Loucy (cell line): ENCODE measurements around the gene TNFAIP8.
"Not testable (repeated sequence)": the region's sequence is repeated elsewhere in the genome, so short reads cannot be mapped to it uniquely, and the experiment has no call there.

Source experiments
- H2AFZ ChIP-seq: fragments of 200-600 bp; sonication (generic); 2 replicates; pipeline ENCODE4 v1.6.0; 2016; ENCODE audit warnings: antibody characterized with exemption, mild to moderate bottlenecking, low read length, moderate library complexity
- H3F3A ChIP-seq: fragments of 200-600 bp; 2 replicates; pipeline ENCODE4 v1.6.0; 2016; ENCODE audit warnings: antibody characterized with exemption, low read depth, mild to moderate bottlenecking
- H3K27me3 ChIP-seq: fragments of 200-600 bp; sonication (generic); 2 replicates; pipeline ENCODE4 v1.6.1; 2014; ENCODE audit warnings: low read length, mild to moderate bottlenecking; ENCODE audit not compliant: insufficient read depth, poor library complexity, severe bottlenecking
- H3K36me3 ChIP-seq: fragments of 200-600 bp; sonication (generic); 2 replicates; pipeline ENCODE4 v1.6.1; 2016; ENCODE audit warnings: low read length; ENCODE audit not compliant: insufficient read depth
- H3K4me1 ChIP-seq: fragments of 200-600 bp; sonication (generic); 2 replicates; pipeline ENCODE4 v1.5.1; 2014; ENCODE audit warnings: low read length, mild to moderate bottlenecking; ENCODE audit not compliant: insufficient read depth, poor library complexity, severe bottlenecking
- H3K4me2 ChIP-seq: fragments of 200-600 bp; sonication (generic); 2 replicates; pipeline ENCODE4 v1.6.0; 2014; ENCODE audit warnings: antibody characterized with exemption, low read length, low read depth, mild to moderate bottlenecking; ENCODE audit not compliant: poor library complexity, severe bottlenecking
- H3K4me3 ChIP-seq: fragments of 200-600 bp; sonication (generic); 2 replicates; pipeline ENCODE4 v1.5.1; 2014; ENCODE audit warnings: low read length, mild to moderate bottlenecking, mixed read lengths; ENCODE audit not compliant: poor library complexity, severe bottlenecking
- H3K79me2 ChIP-seq: fragments of 200-600 bp; sonication (generic); 2 replicates; pipeline ENCODE4 v1.6.1; 2014; ENCODE audit warnings: low read length; ENCODE audit not compliant: insufficient read depth
- H3K9ac ChIP-seq: fragments of 200-600 bp; sonication (generic); 2 replicates; pipeline ENCODE4 v1.6.0; 2014; ENCODE audit warnings: mild to moderate bottlenecking, low read depth, low read length, moderate library complexity; ENCODE audit not compliant: poor library complexity, severe bottlenecking
- H3K9me2 ChIP-seq: fragments of 200-600 bp; sonication (generic); replicated peaks from 2 replicates; pipeline ENCODE4 v1.6.1; 2016; ENCODE audit warnings: low read depth, low read length, mixed read lengths
- H3K9me3 ChIP-seq: fragments of 200-600 bp; sonication (generic); 2 replicates; pipeline ENCODE4 v1.6.1; 2014; ENCODE audit warnings: mild to moderate bottlenecking, antibody characterized with exemption, low read length, low read depth; ENCODE audit not compliant: insufficient read depth
- H4K20me1 ChIP-seq: fragments of 200-600 bp; sonication (generic); 2 replicates; pipeline ENCODE4 v1.6.0; 2014; ENCODE audit warnings: antibody characterized with exemption, low read length, mild to moderate bottlenecking; ENCODE audit not compliant: insufficient read depth, poor library complexity, severe bottlenecking
- EZH2phosphoT487 ChIP-seq: fragments of 200-600 bp; IDR thresholded peaks from 2 replicates; pipeline ENCODE4 v1.6.1; 2018; ENCODE audit warnings: antibody characterized with exemption, mild to moderate bottlenecking, moderate library complexity, borderline replicate concordance
- TF ChIP-seq, protein P1 (sequence below): fragments of 200-600 bp; sonication (generic); conservative IDR thresholded peaks from 2 replicates; pipeline ENCODE4 v1.5.1; 2014; ENCODE audit warnings: mild to moderate bottlenecking, antibody characterized with exemption, low read length

Gene TNFAIP8

DNA sequence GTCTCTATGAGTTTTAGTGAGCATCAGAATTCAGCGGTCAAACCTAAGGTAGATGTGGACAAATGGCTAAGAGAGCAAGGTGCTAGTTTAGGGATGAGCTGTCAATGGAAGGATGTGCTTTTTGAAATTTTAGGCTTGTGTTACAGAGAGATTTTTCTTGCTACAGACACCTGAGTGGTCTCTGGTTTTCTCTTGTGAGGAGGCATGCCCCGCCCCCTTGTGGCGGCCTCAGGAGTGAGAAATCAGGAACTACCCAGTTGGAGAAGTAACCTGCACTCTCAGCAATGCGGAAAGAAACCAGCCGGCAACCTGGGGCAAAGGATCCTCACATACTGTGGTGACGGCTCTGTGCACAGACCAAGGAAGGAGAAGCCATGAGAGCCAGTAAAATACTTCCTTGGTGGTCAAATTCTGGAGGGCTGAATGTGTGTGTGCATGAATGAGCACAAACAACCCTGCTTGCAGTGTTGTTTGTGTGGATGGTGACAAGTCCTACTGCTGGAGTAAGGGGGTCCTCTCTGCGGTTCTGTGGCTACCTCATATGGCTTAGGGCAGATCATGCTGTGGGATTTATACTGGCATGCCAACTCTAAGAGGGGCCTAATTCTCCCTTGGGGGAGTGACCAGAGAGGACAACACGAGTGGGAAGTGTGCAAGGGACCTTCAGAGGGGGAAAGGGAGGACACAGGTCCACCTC, 79.8 kb downstream of the TNFAIP8 start:
- peak overlapping the region; percentile 19; the same call in 1 of the 2 replicates for H2AFZ ChIP-seq

DNA sequence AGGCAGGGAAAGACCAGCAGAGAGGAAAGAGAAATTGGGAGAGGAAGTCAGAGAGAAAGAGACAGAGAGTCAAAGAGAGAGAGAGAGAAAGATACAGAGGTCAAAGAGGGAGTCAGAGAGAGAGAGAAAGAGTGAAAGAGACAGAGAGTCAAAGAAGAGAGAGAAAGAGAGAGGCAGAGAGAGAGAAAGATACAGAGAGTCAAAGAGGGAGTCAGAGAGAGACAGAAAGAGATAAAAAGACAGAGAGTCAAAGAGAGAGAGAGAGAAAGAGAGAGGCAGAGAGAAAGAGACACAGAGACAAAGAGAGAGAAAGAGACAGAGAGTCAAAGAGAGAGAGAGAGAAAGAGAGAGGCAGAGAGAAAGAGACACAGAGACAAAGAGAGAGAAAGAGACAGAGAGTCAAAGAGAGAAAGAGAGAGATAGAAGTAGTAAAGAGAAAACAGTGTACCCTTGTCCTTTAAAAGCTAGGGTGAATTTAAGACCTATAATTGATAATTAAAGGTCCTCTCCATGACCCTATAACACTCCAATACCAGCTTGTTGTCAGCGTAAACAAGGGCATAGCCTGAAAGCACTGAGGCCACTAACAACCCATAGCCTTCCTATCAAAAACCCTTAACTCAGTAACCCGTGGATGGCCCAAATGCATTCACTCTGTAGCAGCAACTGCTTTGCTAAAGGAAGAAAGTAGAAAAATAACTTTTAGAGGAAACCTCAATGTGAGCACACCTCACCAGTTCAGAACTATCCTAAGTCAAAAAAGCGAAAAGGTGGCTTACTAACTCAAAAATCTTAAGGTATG, 82.2 kb downstream of the TNFAIP8 start:
- not testable (repeated sequence) for H2AFZ ChIP-seq

More for the DNA sequence above, 79.8 kb downstream of the TNFAIP8 start:
- no peak overlapping the region for H3K9ac ChIP-seq
- no peaks in the 10 kb centered on the region for H3F3A ChIP-seq
- H3K4me1 ChIP-seq = no peaks in the 10 kb centered on the region
- no peaks in the 10 kb centered on the region for H3K36me3 ChIP-seq
- no peak overlapping the region for H3K4me2 ChIP-seq
- H3K9me2 ChIP-seq = no peaks in the 10 kb centered on the region
- H3K9me3 ChIP-seq = no peaks in the 10 kb centered on the region
- TF ChIP-seq EZH2phosphoT487 = no peak
- TF ChIP-seq, protein P1, sequence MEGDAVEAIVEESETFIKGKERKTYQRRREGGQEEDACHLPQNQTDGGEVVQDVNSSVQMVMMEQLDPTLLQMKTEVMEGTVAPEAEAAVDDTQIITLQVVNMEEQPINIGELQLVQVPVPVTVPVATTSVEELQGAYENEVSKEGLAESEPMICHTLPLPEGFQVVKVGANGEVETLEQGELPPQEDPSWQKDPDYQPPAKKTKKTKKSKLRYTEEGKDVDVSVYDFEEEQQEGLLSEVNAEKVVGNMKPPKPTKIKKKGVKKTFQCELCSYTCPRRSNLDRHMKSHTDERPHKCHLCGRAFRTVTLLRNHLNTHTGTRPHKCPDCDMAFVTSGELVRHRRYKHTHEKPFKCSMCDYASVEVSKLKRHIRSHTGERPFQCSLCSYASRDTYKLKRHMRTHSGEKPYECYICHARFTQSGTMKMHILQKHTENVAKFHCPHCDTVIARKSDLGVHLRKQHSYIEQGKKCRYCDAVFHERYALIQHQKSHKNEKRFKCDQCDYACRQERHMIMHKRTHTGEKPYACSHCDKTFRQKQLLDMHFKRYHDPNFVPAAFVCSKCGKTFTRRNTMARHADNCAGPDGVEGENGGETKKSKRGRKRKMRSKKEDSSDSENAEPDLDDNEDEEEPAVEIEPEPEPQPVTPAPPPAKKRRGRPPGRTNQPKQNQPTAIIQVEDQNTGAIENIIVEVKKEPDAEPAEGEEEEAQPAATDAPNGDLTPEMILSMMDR = peak; percentile 61
- no peaks in the 10 kb centered on the region for H3K27me3 ChIP-seq
- H4K20me1 ChIP-seq = no peaks in the 10 kb centered on the region
- no peak overlapping the region for H3K4me3 ChIP-seq
- no peaks in the 10 kb centered on the region for H3K79me2 ChIP-seq

DNA sequence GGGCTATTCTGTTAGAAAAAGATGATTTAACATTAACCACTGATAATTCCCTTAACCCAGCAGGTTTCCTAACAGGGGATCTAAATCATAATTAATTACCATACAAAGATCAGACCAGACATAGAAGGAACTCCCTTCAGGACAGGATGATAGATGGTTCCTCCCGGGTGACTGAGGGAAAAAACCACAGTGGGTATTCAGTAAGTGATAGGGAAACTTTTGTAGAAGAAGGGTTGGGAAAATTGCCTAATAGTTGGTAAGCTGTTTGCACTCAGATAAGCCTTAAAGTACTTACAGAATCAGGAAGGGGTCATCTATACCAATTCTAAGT, 82.7 kb downstream of the TNFAIP8 start:
- H2AFZ ChIP-seq, H3K4me1 ChIP-seq, H3K36me3 ChIP-seq, H3F3A ChIP-seq, H3K9ac ChIP-seq, H4K20me1 ChIP-seq, H3K79me2 ChIP-seq, H3K4me3 ChIP-seq, H3K27me3 ChIP-seq, H3K4me2 ChIP-seq, H3K9me2 ChIP-seq, H3K9me3 ChIP-seq: not testable (repeated sequence)

More for the DNA sequence above, 82.2 kb downstream of the TNFAIP8 start:
- H4K20me1 ChIP-seq, H3K4me2 ChIP-seq, H3K9me2 ChIP-seq, H3K79me2 ChIP-seq, H3F3A ChIP-seq, H3K4me3 ChIP-seq, H3K36me3 ChIP-seq, H3K9me3 ChIP-seq, H3K4me1 ChIP-seq, H3K9ac ChIP-seq, H3K27me3 ChIP-seq: not testable (repeated sequence)

DNA sequence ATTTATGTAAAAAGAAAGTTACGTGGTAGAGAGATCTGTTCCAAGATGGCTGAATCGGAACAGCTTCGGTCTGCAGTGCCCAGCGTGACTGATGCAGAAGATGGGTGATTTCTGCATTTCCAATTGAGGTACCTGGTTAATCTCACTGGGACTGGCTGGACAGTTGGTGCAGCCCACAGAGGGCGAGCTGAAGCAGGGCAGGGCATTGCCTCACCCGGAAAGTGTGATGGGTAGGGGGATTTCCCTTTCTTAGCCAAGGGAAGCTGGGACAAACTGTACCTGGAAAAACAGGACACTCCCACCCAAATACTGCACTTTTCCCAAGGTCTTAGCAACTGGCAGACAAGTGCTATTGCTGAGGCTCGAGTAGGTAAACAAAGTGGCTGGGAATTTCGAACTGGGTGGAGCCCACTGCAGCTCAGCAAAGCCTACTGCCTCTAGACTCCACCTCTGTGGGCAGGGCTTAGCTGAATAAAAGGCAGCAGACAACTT, 83.4 kb downstream of the TNFAIP8 start:
- Histone ChIP-seq H4K20me1 (no peaks in the 10 kb centered on the region), H3K4me1 (no peaks in the 10 kb centered on the region), H3K79me2 (no peaks in the 10 kb centered on the region), H3K36me3 (no peaks in the 10 kb centered on the region), H2AFZ (no peak overlapping the region), H3F3A (no peaks in the 10 kb centered on the region), H3K27me3 (no peaks in the 10 kb centered on the region), H3K4me3 (no peak overlapping the region), H3K4me2 (no peak overlapping the region), H3K9me3 (no peaks in the 10 kb centered on the region), H3K9ac (no peak overlapping the region), H3K9me2 (no peaks in the 10 kb centered on the region)
- TF ChIP-seq EZH2phosphoT487 = no peak
- TF ChIP-seq, protein P1 = no peak

DNA sequence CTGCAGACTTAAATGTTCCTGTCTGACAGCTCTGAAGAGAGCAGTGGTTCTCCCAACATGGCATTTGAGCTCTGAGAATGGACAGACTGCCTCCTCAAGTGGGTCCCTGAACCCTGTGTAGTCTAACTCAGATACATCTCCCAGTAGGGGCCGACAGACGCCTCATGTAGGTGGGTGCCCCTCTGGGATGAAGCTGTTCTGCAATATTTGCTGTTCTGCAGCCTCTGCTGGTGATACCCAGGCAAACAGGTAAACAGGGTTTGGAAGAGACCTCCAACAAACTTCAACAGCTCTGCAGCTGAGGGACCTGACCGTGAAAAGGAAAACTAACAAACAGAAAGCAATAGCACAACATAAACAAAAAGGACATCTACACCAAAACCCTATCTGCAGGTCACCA, 83.8 kb downstream of the TNFAIP8 start:
- H3K79me2 ChIP-seq, H3F3A ChIP-seq, H3K9me2 ChIP-seq, H3K4me1 ChIP-seq, H3K9me3 ChIP-seq, H2AFZ ChIP-seq, H4K20me1 ChIP-seq, H3K27me3 ChIP-seq, H3K9ac ChIP-seq, H3K36me3 ChIP-seq, H3K4me2 ChIP-seq, H3K4me3 ChIP-seq: not testable (repeated sequence)

DNA sequence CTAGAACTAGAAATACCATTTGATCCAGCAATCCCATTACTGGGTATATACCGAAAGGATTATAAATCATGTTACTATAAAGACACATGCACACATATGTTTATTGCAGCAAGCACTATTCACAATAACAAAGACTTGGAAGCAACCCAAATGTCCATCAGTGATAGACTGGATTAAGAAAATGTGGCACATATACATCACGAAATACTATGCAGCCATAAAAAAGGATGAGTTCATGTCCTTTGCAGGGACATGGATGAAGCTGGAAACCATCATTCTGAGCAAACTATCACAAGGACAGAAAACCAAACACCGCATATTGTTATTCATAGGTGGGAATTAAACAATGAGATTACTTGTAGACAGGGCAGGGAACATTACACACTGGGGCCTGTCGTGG, 88.8 kb downstream of the TNFAIP8 start:
- H2AFZ ChIP-seq, H3F3A ChIP-seq, H3K4me1 ChIP-seq, H4K20me1 ChIP-seq, H3K27me3 ChIP-seq, H3K36me3 ChIP-seq, H3K4me2 ChIP-seq, H3K9me2 ChIP-seq, H3K79me2 ChIP-seq, H3K9ac ChIP-seq, H3K4me3 ChIP-seq, H3K9me3 ChIP-seq: not testable (repeated sequence)
